ENCODE results near the gene ATPAF2.

Gene ATPAF2

GRCh38 chr17:18056214-18056613, 17.2 kb upstream of the ATPAF2 start:
- no peak overlapping the region for H3K4me3 ChIP-seq (ENCODE audit: low read length)
- no peak for TF ChIP-seq CTCF (conservative IDR thresholded peaks at IDR 0.05; ENCODE audit: low read length)
- DNase-seq (ENCODE audit: low read depth), result no peak

- no peak for TF ChIP-seq CTCF (conservative IDR thresholded peaks at IDR 0.05; ENCODE audit: low read length)
- no peak for DNase-seq (ENCODE audit: low read depth)
- H3K4me3 ChIP-seq (ENCODE audit: low read length), result no peak overlapping the region
Measured at GRCh38 chr17:18055597-18055996, 16.6 kb upstream of the ATPAF2 start.

- no peak overlapping the region for H3K4me3 ChIP-seq (ENCODE audit: low read length)
- no peak for DNase-seq (ENCODE audit: low read depth)
- no peak for TF ChIP-seq CTCF (conservative IDR thresholded peaks at IDR 0.05; ENCODE audit: low read length)
Measured at GRCh38 chr17:18045691-18046350, 6.9 kb upstream of the ATPAF2 start.

- DNase-seq (ENCODE audit: low read depth), result no peak
- no peak for TF ChIP-seq CTCF (conservative IDR thresholded peaks at IDR 0.05; ENCODE audit: low read length)
- H3K4me3 ChIP-seq (ENCODE audit: low read length), result no peak overlapping the region
Measured at GRCh38 chr17:18044609-18045008, 5.6 kb upstream of the ATPAF2 start.

GRCh38 chr17:18043491-18043890, 4.5 kb upstream of the ATPAF2 start:
- DNase-seq (ENCODE audit: low read depth), result no peak
- no peak overlapping the region for H3K4me3 ChIP-seq (ENCODE audit: low read length)
- peak; percentile 36 for TF ChIP-seq CTCF (conservative IDR thresholded peaks at IDR 0.05; ENCODE audit: low read length)

GRCh38 chr17:18042983-18043382, 4.0 kb upstream of the ATPAF2 start:
- TF ChIP-seq CTCF (conservative IDR thresholded peaks at IDR 0.05; ENCODE audit: low read length), result no peak
- DNase-seq (ENCODE audit: low read depth), result no peak
- H3K4me3 ChIP-seq (ENCODE audit: low read length), result no peak overlapping the region

GRCh38 chr17:18041776-18042175, 2.8 kb upstream of the ATPAF2 start:
- peak; percentile 93 for DNase-seq (ENCODE audit: low read depth)
- TF ChIP-seq CTCF (conservative IDR thresholded peaks at IDR 0.05; ENCODE audit: low read length), result no peak
- peak overlapping the region; percentile 15; the same call in 1 of the 2 replicates for H3K4me3 ChIP-seq (ENCODE audit: low read length)
